Aorta (tissue), 5 donors: ENCODE results near the gene TAPBPL. TPM values are rescaled to one million over a fixed set of nuclear protein-coding genes. Genes with fewer than 3 reads are reported as not detected.

ENCODE experiments used
- ATAC-seq: fragments of 200-7000 bp; cut with Tn5 transposase; one replicate; pipeline ENCODE4 v1.9.1; 2022; ENCODE audit warnings: moderate library complexity; ENCODE audit not compliant: low FRiP score
- DNase-seq, 2 donors: peaks; one replicate each; pipeline ENCODE4 v3.0.0-alpha.2; 2020
- H3K27ac ChIP-seq, 2 donors: one replicate each; pipeline ENCODE4 v1.5.1; 2013; ENCODE audit warnings: low read length in 2 of 2, mild to moderate bottlenecking in 2 of 2, moderate library complexity in 2 of 2, control low read depth in 1 of 2, inconsistent platforms in 1 of 2, low read depth in 1 of 2
- H3K27me3 ChIP-seq, 2 donors: one replicate each; pipeline ENCODE4 v1.6.1; 2013; ENCODE audit warnings: control low read depth in 1 of 2, low read length in 1 of 2, mild to moderate bottlenecking in 1 of 2, moderate library complexity in 1 of 2; ENCODE audit not compliant: insufficient read depth in 2 of 2, control insufficient read depth in 1 of 2
- H3K36me3 ChIP-seq, 2 donors: one replicate each; pipeline ENCODE4 v1.6.1; 2013; ENCODE audit warnings: control low read depth in 1 of 2, low read length in 1 of 2, mild to moderate bottlenecking in 1 of 2; ENCODE audit not compliant: insufficient read depth in 2 of 2, control insufficient read depth in 1 of 2
- H3K4me1 ChIP-seq, 2 donors: one replicate each; pipeline ENCODE4 v1.6.1; 2013; ENCODE audit warnings: low read length in 2 of 2, control low read depth in 1 of 2, mild to moderate bottlenecking in 1 of 2, moderate library complexity in 1 of 2; ENCODE audit not compliant: insufficient read depth in 2 of 2, control insufficient read depth in 1 of 2
- H3K4me3 ChIP-seq, 2 donors: one replicate each; pipeline ENCODE4 v1.5.1; 2013; ENCODE audit warnings: low read length in 2 of 2, control low read depth in 1 of 2, mild to moderate bottlenecking in 1 of 2
- H3K9me3 ChIP-seq: one replicate; pipeline ENCODE4 v1.6.1; 2013; ENCODE audit warnings: mild to moderate bottlenecking, low read length; ENCODE audit not compliant: control insufficient read depth
- WGBS, 2 donors: extraction: QIAGEN DNeasy Blood & Tissue Kit; methylation state at CpG; one replicate each; pipeline ENCODE4 v1.1.7; 2013; 5-methylcytosine and 5-hydroxymethylcytosine counted together
- intact Hi-C, 2 donors: fragments of 100-400 bp; cut with DNase I; formaldehyde crosslinking; loops; one replicate each; pipeline versions ENCODE4 v1.14.2 to v1.15.0; 2022
- polyA plus RNA-seq, 2 donors: library from polyadenylated mRNA; stranded (reverse); fragments of 200-250 nt; gene quantifications; one replicate each; pipeline ENCODE4 v1.2.3, GENCODE V29; 2013
- total RNA-seq, 2 donors: library from RNA; stranded (reverse); fragmentation: NEBNext Ultra II Directional; extraction: Animal tissue kit (Norgen Biotek cat#: 25700); gene quantifications; one replicate each; pipeline ENCODE4 v1.2.1, GENCODE V29; 2021
- donor health status: healthy with polysubstance abuse.
- donor health status: Bipolar disorder and iron deficiency.
- donor health status: DM: no; HTN: no; CAD: no.
- donor health status: DM: no; HTN: no; CAD: no.
- donor health status: DM: yes; HTN: yes; CAD: no.

The TAPBPL gene
- total and polyA plus RNA-seq, 4 donors = 14.6 to 29.3 (median 24.0) TPM

DNA sequence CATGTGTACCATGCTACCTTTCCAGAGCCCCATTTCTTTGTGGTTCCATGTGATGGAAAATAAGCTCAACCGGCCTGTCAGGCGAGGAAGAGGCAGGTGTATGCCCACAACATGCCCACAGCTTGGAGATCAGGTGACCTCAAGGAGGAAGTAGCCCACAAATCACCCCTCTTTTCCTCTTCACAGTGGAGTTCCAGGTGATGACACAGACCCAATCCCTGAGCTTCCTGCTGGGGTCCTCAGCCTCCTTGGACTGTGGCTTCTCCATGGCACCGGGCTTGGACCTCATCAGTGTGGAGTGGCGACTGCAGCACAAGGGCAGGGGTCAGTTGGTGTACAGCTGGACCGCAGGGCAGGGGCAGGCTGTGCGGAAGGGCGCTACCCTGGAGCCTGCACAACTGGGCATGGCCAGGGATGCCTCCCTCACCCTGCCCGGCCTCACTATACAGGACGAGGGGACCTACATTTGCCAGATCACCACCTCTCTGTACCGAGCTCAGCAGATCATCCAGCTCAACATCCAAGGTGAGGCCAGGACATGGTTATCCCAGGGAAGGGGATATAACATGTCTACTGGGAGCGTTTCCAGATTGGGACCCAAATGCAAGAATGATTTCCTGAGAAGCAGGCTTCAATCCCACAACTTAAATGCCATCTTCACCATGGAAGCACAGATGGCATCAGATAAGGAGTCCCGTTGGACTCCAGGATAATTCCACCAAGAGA, 5.5 kb downstream of the TAPBPL start:
- Histone ChIP-seq H3K27ac (no peak overlapping the region), H3K4me1 (no peaks in the 10 kb centered on the region), H3K27me3 (no peaks in the 10 kb centered on the region), H3K4me3 (no peak overlapping the region), H3K9me3 (no peaks in the 10 kb centered on the region), H3K36me3 (peaks cover 0 to 4% of the 10 kb centered on the region in 2 donors)
- WGBS, 2 donors = 85 to 87% methylated on average over 12 of the region's 12 CpGs
- intact Hi-C loops = no loop called here
- peak in 1 of 2 donors; percentile 59 for DNase-seq
- no peak for ATAC-seq

DNA sequence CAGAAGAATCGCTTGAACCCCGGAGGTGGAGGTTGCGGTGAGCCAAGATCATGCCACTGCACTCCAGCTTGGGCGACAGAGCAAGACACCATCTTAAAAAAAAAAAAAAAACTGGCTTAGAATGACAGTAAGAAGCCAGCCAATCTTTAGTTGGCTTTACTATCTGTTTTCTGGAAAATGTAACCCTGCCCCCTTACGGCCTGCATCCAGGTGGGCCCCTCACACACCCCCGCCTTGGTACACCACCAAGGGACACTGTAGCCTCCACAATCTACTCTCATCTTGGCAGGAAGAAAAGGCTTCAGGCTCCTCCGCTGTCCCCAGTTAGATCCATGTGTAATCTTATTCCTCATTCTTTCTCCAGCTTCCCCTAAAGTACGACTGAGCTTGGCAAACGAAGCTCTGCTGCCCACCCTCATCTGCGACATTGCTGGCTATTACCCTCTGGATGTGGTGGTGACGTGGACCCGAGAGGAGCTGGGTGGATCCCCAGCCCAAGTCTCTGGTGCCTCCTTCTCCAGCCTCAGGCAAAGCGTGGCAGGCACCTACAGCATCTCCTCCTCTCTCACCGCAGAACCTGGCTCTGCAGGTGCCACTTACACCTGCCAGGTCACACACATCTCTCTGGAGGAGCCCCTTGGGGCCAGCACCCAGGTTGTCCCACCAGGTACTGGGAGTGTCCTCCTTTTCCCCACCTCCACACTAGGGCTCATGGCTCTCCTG, 6.6 kb downstream of the TAPBPL start:
- DNase-seq = peak in 1 of 2 donors; percentile 62
- intact Hi-C loops = no loop called here

DNA sequence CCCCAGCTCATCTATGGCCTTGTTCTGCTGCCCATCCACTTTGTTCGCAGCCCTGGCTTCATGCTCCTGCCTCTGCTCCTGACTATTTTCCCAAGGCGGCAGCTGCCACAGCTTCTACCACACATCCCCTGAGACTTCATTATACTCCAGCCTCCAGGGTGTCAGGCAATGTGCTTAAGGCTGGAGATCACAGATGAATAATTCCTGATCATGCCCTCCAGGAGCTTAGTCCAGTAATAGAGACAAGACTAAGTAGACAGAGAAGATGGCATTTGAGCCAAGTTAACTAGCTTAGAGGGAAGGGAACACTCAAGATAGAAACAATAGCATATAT, 7.1 kb downstream of the TAPBPL start:
- WGBS, 2 donors = 84 to 85% methylated on average over 2 of the region's 2 CpGs
- H3K9me3 ChIP-seq = no peaks in the 10 kb centered on the region
- no peak for DNase-seq
- intact Hi-C loops = no loop called here
- no peak for ATAC-seq
- no peaks in the 10 kb centered on the region for H3K4me1 ChIP-seq
- no peak overlapping the region for H3K27ac ChIP-seq
- H3K27me3 ChIP-seq = no peaks in the 10 kb centered on the region
- H3K36me3 ChIP-seq = peaks cover 0 to 6% of the 10 kb centered on the region in 2 donors
- no peak overlapping the region for H3K4me3 ChIP-seq

More for the DNA sequence above, 6.6 kb downstream of the TAPBPL start:
- ATAC-seq = no peak
- no peaks in the 10 kb centered on the region for H3K9me3 ChIP-seq
- H3K4me3 ChIP-seq = no peak overlapping the region
- no peaks in the 10 kb centered on the region for H3K4me1 ChIP-seq
- peaks cover 0 to 6% of the 10 kb centered on the region in 2 donors for H3K36me3 ChIP-seq
- WGBS, 2 donors = 89 to 93% methylated on average over 14 of the region's 14 CpGs
- no peaks in the 10 kb centered on the region for H3K27me3 ChIP-seq
- no peak overlapping the region for H3K27ac ChIP-seq

DNA sequence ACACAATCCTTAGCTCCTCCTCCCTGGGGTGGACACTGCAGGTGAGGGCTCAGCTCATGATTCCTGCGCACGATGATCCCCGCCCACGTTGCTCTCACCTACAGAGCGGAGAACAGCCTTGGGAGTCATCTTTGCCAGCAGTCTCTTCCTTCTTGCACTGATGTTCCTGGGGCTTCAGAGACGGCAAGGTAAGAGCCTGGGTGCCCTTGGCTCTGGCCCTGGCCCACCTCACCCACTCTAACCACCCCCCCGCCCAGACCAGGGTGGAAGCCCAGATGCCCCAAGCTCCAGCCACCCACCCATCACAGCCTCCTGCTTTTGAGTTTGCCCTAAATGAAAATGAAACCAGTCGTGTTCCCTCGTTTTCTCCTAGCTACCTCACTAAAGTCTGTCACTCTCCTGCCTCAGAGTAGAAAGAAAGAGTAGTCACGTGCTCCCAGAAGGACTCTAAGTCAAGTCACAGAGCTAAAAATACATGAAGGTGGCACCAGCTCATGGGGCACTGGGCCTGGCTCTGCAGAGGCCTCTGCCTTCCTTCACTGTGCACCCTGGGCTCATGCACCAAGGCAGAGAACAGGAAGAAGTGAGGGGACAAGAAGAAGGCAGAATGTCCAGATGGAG, 9.0 kb downstream of the TAPBPL start:
- H3K4me1 ChIP-seq = no peaks in the 10 kb centered on the region
- no peaks in the 10 kb centered on the region for H3K9me3 ChIP-seq
- 71 to 76% methylated on average over 10 of the region's 10 CpGs for WGBS, 2 donors
- intact Hi-C loops = no loop called here
- ATAC-seq (no peak), DNase-seq (no peak)
- peaks cover 0 to 7% of the 10 kb centered on the region in 2 donors for H3K36me3 ChIP-seq
- H3K27ac ChIP-seq = no peak overlapping the region
- H3K4me3 ChIP-seq = no peak overlapping the region
- no peaks in the 10 kb centered on the region for H3K27me3 ChIP-seq

DNA sequence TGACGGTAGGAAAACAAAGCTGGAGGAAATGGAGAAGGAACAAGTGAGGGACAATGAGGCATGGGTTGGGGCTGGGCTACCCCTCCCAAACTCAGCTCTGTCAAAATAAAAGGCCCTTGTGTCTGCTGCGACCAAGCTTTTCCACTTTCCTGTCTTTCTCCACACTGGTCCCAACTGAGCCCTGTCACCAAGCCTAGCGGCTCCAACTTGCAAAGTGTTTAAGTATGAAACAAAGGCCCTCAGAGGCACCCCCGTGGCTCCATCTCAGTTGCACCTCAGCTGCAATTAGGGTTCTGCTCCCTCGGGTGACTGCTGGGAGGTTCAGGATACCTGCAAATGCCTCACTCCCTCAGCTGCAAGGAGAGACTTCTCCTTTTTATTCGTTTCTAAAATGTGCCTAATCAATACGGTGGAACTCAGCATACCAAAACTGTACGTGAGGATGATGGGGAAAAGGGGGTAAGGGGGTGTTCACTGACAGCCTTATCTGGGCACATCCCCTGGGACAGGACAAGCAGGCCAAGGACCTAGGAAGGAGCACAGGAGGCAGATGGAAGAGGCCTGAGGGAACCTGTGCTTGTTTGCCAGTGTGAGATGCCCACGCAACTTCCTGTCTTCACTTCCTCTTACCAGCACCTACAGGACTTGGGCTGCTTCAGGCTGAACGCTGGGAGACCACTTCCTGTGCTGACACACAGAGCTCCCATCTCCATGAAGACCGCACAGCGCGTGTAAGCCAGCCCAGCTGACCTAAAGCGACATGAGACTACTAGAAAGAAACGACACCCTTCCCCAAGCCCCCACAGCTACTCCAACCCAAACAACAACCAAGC, 9.8 kb downstream of the TAPBPL start:
- intact Hi-C loops = no loop called here
- ATAC-seq = peak; percentile 23
- H3K9me3 ChIP-seq = no peaks in the 10 kb centered on the region
- 77% methylated on average over 15 of the region's 15 CpGs for WGBS, 2 donors
- no peak overlapping the region for H3K27ac ChIP-seq
- DNase-seq = peak; percentile 70 to 84
- no peak overlapping the region for H3K4me3 ChIP-seq
- no peaks in the 10 kb centered on the region for H3K4me1 ChIP-seq
- peaks cover 0 to 9% of the 10 kb centered on the region in 2 donors for H3K36me3 ChIP-seq
- no peaks in the 10 kb centered on the region for H3K27me3 ChIP-seq

DNA sequence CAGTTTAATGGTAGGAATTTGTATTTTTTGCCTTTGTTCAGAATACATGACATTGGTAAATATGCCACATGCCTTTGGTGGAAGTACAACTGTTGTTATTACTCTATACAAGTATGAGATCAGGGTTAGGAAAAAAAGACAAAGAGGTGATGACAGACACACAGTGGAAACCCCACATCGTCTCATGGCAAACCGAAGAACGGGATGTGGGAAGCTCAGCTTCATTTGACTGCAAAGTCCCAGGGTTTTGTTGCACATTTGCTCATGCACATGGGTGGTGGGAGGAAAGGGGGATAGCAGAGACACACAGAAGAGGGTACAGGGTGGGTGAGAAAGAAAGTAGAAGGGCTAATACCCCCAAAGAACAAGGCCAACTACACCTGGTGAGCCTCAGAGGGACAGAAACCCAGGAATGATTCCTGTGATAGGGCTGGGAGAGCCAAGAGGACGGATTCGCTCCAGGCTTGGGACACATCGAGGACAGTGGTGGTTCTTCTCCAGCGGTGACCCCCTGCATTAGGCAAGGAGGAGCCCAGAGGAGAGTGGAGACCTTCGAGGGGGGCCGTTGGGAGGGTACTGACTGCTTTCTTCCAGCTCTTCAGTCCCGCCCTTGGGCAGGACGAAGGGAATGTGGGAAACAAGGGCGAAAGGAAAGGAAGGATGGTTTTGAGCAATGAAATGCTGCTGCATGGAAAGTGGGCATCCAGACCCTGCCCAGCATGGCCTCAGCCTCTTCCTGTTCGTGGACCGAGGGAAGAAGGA, 10.6 kb downstream of the TAPBPL start:
- no peaks in the 10 kb centered on the region for H3K9me3 ChIP-seq
- WGBS, 2 donors = 81 to 84% methylated on average over 12 to 14 of the region's 14 CpGs
- H3K27me3 ChIP-seq = no peaks in the 10 kb centered on the region
- DNase-seq (peak in 1 of 2 donors; percentile 36), ATAC-seq (no peak)
- H3K4me1 ChIP-seq = no peaks in the 10 kb centered on the region
- H3K27ac ChIP-seq = no peak overlapping the region
- intact Hi-C loops = no loop called here
- no peak overlapping the region for H3K4me3 ChIP-seq
- peaks cover 0 to 8% of the 10 kb centered on the region in 2 donors for H3K36me3 ChIP-seq

DNA sequence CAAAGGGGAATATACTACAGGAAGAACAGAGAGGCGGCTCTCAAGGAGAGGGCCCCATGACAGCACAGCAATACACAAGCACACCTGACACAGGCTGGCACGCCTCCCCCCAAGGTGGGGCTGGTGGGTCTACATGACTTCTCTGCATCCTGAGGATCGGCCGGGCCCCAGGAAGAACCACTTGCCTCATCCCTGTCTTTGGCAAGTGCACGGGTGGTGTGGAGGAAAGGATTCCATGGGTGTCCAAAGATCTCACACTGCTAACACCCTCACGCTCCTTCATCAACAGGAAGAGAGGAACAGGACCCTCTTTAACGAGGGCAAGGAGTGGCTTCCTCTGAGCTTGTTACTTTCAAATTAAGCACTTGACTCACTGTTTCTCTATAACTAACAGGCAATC, 11.4 kb downstream of the TAPBPL start:
- DNase-seq (peak in 1 of 2 donors; percentile 59), ATAC-seq (no peak)
- no peaks in the 10 kb centered on the region for H3K27me3 ChIP-seq
- H3K9me3 ChIP-seq = no peaks in the 10 kb centered on the region
- H3K27ac ChIP-seq = no peak overlapping the region
- H3K4me1 ChIP-seq = no peaks in the 10 kb centered on the region
- 85 to 87% methylated on average over 7 of the region's 7 CpGs for WGBS, 2 donors
- peaks cover 0 to 7% of the 10 kb centered on the region in 2 donors for H3K36me3 ChIP-seq
- intact Hi-C loops = no loop called here
- no peak overlapping the region for H3K4me3 ChIP-seq

DNA sequence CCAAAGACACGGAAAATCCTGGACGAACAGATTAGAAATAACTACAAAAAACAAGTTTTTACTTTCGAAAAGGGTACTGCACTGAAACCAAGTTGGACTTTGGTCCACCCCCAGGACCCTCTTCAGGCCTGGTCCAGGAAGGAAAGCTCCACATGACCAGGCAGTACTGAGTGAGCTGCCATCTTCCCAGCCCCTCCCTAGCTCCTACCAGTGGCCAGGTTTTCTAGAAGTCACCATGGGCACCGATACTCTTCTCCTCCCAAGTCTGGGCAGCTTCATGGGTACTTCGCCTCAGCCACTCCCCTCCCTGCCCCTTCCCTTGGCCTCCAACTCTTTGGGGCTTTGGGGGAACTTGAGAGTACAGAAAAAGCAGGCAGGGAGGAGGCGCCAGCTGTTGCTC, 12.0 kb downstream of the TAPBPL start:
- Histone ChIP-seq H3K27me3 (no peaks in the 10 kb centered on the region), H3K27ac (no peak overlapping the region), H3K4me1 (peaks cover under 1 to 2% of the 10 kb centered on the region in 2 donors), H3K9me3 (no peaks in the 10 kb centered on the region), H3K36me3 (peaks cover 0 to 7% of the 10 kb centered on the region in 2 donors), H3K4me3 (no peak overlapping the region)
- intact Hi-C loops = loop anchor here in 1 of 2 donors (2.0 kb wide), 1 partner anchor 41 kb away; no protein-coding TSS in a partner anchor
- ATAC-seq (no peak), DNase-seq (peak in 1 of 2 donors; percentile 32)
- WGBS, 2 donors = 85 to 86% methylated on average over 6 of the region's 6 CpGs
